ENCODE measurements around the gene FOSL1. TPM values are rescaled to one million over a fixed set of nuclear protein-coding genes. Genes with fewer than 3 reads are reported as not detected.

The FOSL1 gene
- total and polyA plus RNA-seq, 2 of the 13 experiments (the other 11 are each of a cell fraction or from before 2014, with no cell fraction given), result 4.0 to 4.1 TPM

- peak; percentile 67 for TF ChIP-seq ZBTB40 (IDR thresholded peaks at IDR 0.05)
- peak; percentile 76; the same call in 1 of the 2 replicates for TF ChIP-seq ZBTB40 (CRISPR knock-in tag; IDR thresholded peaks at IDR 0.05)
- TF ChIP-seq PRDM10 (CRISPR knock-in tag; IDR thresholded peaks at IDR 0.05; ENCODE audit: low read depth), result 0 out of 2 replicates have a peak, but pooled peaks have one; percentile 48
- peak; percentile 56; the same call in 1 of the 2 replicates for TF ChIP-seq ZNF274 (CRISPR knock-in tag; IDR thresholded peaks at IDR 0.05)
- peak; percentile 85; the same call in 1 of the 2 replicates for TF ChIP-seq SIN3A (IDR thresholded peaks at IDR 0.05; ENCODE audit: borderline replicate concordance, low read depth, low read length)
- TF ChIP-seq SOX5 (CRISPR knock-in tag; IDR thresholded peaks at IDR 0.05; ENCODE audit: borderline replicate concordance), result peak; percentile 82; the same call in 1 of the 2 replicates
- peak; percentile 90 for TF ChIP-seq NFYB (CRISPR knock-in tag; IDR thresholded peaks at IDR 0.05)
- TF ChIP-seq ZFP82 (CRISPR knock-in tag; IDR thresholded peaks at IDR 0.05; ENCODE audit: borderline replicate concordance), result 0 out of 2 replicates have a peak, but pooled peaks have one; percentile 46
- 0 out of 2 replicates have a peak, but pooled peaks have one; percentile 38 for TF ChIP-seq RFXANK (CRISPR knock-in tag; IDR thresholded peaks at IDR 0.05)
- peak; percentile 32; the same call in 1 of the 2 replicates for TF ChIP-seq ZNF780A (CRISPR knock-in tag; IDR thresholded peaks at IDR 0.05)
- no peak for TF ChIP-seq KLF13 (CRISPR knock-in tag; IDR thresholded peaks at IDR 0.05)
- TF ChIP-seq RARA (CRISPR knock-in tag; IDR thresholded peaks at IDR 0.05), result peak; percentile 31; the same call in 1 of the 2 replicates
- peak; percentile 89 for TF ChIP-seq TFDP1 (CRISPR knock-in tag; IDR thresholded peaks at IDR 0.05; ENCODE audit: borderline replicate concordance)
- peak; percentile 67; the same call in 1 of the 2 replicates for TF ChIP-seq TOPORS (CRISPR knock-in tag; IDR thresholded peaks at IDR 0.05)
- no peak for TF ChIP-seq KDM5A (IDR thresholded peaks at IDR 0.05; ENCODE audit: borderline replicate concordance, low read length)
These were observed 42.1 kb downstream of the FOSL1 start, which contains the start of gene CFL1 (continued) for GRCh38 chr11:65857853-65858680.
